CMK (cell line): ENCODE measurements around the gene FAM83C.

Experiments
- DNase-seq: peaks from one replicate; pipeline ENCODE4 v3.0.0-alpha.2; 2010; ENCODE audit warnings: low read depth

Gene FAM83C

DNA sequence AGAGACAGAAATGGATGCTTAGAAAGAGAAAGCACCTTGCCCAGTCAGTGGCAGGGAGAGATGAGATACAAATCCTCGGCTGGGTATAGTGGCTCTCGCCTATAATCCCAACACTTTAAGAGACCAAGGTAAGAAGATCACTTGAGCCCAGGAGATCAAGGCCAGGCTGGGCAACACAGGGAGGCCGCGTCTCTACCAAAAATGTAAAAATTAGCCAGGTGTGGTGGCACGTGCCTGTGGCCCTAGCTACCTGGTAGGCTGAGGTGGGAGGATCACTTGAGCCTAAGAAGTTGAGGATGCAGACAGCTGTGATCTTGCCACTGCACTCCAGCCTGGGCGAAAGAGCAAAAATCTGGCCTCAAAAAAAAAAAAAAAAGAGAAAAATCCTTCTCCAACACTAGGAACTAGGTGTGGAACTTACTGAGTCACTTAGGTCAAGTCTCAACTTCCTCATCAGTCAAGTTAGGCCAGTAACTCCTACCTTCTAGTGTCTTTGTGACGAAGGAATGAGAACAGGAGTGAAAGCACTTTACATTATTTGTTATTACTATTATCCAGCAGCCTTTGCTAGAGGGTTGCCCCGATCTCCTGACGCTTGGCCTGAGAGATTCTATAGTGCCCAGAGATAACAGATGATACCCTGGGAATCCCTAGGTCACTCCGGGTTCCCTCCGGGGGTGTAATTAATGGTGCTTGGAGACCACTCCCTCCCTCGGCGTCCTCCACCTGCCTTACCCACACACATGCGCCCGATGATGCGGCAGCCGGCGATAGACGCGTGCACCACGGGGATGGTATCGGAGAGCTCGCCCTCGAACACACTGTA is 8.6 kb downstream of the FAM83C start:
- no peak for DNase-seq

DNA sequence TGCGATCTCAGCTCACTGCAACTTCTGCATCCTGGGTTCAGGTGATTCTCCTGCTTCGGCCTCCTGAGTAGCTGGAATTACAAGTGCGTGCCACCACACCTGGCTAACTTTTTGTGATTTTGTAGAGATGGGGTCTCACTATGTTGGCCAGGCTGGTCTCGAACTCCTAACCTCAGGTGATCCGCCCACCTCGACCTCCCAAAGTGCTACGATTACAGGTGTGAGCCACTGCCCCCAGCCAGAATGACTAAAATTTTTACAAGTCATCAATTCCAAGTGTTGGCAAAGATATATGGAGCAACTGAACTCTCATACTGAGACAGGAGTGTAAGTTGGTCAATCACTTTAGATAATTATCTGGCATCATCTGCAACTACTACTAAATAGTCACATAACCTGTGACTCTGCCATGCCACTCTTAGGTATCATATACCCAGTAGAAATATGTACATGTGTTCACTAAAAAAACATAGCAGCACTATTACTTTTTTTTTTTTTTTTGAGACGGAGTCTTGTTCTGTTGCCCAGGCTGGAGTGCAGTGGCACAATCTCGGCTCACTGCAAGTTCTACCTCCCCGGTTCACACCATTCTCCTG is 10.6 kb downstream of the FAM83C start:
- no peak for DNase-seq

DNA sequence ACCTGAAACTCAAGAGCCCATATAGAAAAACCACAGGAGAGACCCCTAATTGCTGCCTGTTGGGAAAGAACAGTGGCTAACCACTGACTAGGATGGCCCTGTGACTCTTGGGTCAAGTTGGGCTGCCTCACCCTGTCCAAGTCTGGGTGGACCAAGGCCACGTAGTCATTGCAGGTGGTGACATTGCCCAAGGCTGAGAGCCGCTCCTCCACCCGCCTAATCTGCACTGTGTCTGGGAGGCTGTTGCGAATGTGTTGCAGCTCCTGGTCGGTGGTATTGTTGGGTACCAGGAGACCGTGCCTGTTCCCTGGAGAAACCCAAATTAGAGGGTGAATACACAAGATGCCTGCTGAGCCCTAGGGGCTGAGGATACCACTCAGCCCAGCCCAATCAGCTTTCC is 11.7 kb downstream of the FAM83C start:
- no peak for DNase-seq

DNA sequence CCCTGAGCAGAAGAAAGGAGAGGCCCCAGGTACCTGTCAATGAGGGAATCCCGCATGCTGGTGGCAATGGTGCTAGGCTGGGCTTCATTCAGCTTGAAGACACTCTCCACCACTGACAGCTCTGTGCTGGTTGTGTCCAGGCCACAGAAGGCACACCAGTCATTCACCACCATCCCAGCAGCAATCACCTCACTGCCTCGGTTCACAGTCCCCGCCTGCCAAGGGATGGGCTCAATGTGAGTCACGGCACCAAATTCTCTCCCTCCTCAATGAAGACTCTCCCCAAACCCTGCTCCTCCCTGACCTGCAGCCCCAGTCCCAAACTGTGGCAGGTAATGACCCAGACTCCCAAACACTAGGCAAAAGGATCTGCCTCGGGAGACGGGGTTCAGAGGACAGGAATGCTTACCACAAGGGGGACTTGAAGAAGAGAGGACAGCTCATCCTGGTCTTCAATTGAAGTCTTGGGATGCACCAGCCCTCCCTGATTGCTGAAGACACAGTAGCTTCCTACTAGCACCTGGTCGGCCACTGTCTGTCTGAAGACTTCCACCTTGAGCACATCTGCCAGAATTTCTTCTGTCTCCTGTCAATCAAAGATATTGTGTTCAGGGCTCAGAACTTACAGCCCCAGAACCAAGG is 12.6 kb downstream of the FAM83C start:
- no peak for DNase-seq

DNA sequence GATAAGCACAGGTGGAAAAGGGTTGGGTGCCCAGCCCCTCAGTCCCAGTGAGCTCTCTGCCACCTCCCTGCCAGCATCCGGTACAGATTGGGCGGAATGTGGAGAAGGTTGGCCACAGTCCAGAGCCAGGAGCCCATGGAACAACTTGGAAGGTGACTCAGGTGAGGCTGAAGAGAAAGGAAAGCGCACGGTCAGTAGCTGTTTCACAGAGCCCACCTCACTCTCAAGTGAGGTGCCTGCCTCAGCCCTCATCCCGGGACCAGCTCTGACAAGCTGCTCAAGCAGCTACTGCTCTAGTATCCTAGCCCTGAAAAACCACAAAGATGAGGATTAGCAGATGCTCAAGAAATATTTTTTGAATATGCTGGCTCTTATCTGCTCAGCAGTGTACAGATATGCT is 13.2 kb downstream of the FAM83C start:
- no peak for DNase-seq

DNA sequence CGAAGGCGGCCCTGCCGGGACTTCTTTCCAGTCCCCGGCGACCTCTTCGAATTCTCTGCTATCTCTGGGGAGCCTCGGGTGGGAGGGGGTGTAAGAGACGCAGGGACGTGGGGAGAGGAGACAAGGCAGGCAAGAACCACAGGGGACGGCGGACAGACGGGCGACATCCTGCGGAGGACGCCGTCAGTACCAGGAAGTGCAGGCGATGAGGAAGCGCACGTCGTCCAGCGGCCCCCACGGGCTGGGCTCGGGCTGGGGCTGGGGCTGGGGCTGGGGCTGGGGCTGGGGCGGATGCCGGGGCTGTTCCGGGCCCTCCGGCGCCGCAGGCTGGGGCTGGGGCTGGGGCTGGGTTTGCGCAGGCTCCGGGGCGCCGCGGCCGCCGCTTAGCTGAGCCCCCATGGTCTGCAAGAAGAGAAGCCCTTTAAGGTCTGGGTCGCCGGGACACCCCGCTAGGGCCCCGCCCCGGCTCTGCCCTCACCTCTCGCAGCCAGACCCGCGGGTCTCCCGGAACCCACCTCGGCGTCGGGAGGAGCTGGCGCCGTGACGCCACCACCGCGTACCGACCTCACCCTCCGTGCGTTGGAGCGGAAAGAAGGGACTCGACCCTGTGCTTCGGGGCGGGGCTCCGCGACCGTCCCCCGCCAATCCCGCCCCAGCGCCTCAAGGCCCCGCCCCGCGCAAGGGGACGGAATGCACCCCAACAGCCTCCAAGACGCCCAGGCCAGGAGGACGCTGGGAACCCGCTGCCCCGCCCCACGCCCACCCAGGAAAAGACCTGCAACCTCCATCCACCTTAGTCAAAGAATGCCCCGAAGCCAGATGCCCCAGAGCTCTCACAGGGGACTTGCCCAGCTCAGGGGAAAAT is 14.5 kb downstream of the FAM83C start, which contains the start of gene MMP24OS:
TSS of gene MMP24OS (minus strand) at position 592 of the 865 bp plus-strand sequence. CDS start at position 399, 193 bp downstream.
- DNase-seq: peak; percentile 85

DNA sequence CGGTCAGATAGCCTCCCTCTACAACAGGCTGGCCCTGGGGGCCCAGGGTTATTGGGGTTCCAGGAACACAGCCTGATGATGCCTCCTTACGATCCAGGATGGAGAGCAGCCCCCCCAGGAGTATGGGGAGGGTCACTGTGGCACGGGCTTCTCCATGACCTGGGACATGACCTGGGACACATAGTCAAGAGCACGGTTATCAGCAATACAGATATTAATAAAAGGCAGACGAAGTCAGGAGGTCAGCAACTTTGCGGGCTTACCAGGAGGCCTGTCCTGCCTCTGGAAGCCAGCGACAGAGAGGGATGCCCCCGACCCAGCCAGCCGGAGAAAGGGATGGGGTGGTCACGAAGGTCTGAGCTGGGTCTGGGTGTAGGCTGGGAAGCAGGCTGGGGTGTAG is 15.1 kb downstream of the FAM83C start:
- no peak for DNase-seq

DNA sequence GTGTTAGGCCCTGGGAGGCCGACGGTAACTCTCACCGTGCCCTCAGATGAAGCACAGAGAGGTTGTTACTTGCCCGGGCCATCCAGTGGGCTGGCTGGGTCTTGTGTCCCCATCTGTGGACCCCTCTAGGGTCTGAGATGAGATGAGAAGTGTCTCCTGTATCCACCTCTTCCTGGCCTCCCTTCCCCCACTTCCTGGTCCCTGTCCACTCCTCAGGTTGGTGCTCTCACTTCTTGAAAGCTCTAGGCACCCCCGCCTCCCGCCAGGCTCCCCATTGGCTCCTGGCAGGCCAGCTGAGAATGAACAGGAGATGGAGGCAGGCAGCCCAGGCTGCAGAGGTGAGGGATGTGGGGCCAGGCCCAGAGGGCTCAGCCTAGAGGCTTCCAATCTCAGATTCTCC is 15.8 kb downstream of the FAM83C start:
- DNase-seq: no peak

DNA sequence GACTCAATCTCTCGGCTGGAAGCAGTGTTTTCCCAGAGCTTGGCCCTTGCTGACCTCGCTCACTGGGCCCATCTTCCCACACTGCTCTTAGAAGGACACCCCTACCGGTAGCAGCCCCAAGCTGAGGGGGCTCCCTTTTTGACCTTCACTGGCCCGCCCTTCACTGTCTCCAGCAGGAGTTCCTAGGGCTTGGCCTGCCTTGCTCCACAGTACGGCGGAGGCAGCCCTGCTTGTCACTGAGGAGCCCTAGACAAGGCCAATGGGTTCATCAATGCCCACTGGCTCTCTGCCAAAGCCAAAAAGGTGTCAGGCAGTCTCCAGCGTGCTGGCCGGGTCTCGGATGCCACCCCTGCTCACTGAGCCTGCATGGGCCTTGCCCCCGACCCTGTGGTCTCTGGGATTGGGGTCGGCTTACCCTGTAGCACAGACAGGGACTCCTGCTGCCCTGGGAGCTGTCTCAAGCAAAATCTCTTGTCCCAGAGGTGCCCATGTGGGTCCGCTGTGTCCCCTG is 16.4 kb downstream of the FAM83C start:
- DNase-seq: no peak

DNA sequence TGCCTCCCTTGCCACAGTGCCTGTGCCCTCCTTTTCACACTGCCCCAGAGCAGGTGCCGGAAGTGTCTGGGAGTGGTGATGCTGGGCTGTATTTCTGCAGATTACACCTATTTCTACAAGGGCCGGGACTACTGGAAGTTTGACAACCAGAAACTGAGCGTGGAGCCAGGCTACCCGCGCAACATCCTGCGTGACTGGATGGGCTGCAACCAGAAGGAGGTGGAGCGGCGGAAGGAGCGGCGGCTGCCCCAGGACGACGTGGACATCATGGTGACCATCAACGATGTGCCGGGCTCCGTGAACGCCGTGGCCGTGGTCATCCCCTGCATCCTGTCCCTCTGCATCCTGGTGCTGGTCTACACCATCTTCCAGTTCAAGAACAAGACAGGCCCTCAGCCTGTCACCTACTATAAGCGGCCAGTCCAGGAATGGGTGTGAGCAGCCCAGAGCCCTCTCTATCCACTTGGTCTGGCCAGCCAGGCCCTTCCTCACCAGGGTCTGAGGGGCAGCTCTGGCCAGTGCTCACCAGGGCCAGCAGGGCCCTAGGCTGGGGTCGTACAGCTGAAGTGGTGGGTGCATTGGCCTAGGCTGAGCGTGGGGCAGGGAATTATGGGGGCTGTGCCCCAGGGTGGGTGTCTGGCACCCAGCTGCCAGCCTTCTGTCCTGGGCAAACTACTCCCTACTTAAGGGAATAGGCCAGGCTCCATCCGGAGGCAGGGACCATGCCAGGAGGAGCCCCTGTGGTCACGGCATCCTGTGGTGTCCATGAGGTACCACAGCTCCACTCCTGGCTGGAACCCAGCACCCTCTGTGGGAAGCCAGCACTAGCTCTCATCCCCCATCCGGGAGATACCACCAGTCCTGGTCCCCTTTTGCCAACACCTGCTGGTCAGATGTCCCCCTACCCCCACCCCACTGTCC is 17.8 kb downstream of the FAM83C start:
- DNase-seq: no peak

DNA sequence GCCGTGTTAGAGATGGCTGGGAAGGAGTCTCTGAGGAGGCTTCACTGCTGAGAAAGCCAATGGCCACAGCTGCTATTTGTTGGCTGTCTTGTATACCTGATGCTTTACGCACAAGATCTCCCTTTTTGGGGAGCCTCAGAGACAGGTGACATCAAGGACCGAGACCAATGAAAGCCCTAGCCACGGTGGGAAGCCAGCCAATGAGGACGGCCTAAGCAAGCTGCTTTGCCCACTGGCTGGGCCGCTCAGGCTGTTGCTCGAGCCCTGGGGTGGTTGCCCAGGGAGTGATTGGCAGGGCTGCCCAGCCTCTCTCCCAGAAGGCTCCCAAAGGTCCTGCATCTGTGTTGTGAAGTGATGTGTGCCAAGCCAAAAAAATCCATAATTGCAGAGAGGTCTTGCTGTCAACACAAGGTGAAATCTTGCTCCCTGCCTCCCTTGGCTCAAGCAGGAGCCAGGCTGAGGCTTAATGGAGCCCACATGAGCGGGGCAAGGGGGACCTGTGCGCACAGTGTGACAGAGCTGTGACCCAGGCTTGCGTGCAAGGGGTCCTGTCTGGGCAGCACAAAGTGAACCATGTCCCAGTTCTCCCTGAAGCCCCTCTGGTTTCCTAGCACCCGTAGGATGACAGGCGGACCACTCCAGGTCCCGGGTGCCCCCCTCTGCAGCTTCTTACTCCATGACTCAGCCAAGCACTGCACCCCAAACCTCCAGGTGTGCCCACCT is 18.6 kb downstream of the FAM83C start:
- no peak for DNase-seq

DNA sequence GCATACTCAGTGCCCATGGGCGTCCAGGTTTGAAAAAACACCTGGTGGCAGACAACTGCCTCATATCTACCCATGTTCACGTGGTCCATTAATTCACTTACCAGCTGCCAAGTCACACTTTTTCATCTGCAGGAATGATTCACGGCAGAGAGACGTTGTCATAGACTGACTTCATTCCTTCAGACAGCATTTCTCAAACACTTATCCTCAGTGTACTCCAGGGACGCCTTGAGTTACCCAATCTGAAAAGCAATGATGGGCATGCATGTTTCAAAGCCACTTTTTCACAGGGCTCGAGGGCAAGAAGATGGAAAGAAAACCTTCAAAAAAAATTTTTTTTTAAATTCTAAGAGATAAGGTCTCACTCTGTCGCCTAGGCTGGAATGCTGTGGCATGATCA is 20.3 kb downstream of the FAM83C start:
- no peak for DNase-seq

DNA sequence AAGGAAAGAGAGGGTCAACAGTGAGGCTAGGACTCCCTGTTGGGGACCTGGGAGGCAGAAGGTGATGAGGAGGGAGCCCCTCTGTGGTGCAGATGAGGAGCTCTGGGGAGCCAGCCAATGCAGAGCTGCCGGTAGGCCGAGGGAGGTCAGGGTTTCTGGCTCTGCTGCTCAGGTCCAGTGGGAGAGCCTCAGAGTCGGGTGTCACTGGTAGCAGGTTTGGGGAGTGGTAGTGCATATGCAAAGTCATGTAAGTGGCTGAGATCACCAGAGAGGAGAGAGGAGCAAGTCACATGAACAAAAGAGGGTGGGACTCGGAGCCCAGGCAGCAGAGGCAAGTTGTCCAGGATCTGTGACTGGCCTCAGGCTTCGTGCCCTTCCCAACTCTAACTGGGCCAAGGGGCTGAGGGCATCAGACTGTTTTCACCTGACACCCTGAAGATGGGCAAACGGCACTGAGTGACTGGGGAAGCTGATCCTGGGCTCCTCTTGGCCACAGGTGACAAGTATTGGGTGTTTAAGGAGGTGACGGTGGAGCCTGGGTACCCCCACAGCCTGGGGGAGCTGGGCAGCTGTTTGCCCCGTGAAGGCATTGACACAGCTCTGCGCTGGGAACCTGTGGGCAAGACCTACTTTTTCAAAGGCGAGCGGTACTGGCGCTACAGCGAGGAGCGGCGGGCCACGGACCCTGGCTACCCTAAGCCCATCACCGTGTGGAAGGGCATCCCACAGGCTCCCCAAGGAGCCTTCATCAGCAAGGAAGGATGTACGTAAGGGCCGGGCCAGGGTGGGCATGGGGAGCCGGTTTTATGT is 20.9 kb downstream of the FAM83C start:
- DNase-seq: no peak

DNA sequence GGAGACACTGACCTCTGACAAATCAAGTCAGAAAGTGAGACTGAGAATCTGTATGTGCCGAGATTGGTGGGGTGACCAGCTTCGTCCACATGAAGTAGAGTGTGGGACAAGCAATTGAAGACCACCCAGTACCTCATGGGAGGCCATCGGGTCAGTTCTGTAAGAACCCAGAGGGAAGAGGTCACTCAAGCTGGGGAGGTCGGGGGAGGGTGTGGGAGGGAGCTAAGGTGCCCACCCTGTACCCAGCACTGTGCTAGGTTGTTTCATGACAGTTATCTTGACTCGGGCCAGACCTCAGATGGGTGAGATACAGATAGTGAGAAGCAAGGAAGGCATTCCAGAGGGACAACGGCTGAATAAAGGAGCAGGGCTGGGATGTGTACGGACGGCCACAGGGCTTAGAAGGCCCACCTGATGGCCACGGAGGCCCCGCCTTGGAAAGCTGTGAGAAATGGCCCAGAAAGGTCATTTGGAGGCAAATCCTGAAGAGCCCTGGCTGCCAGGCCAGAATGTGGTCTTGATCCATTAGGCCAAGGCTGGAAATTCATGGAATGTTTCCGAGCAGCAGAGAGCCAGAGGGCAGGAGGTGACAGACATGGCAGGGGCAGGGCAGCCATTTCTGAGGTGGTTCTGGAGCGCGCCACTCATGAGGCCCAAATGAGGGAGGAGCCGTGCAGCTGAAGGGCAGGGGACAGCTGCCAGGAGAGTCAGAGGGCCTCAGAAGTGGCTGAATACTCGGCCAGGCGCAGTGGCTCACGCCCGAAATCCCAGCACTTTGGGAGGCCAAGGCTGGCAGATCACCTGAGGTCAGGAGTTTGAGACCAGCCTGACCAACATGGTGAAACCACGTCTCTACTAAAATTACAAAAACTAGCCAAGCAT is 22.0 kb downstream of the FAM83C start:
- DNase-seq: no peak

DNA sequence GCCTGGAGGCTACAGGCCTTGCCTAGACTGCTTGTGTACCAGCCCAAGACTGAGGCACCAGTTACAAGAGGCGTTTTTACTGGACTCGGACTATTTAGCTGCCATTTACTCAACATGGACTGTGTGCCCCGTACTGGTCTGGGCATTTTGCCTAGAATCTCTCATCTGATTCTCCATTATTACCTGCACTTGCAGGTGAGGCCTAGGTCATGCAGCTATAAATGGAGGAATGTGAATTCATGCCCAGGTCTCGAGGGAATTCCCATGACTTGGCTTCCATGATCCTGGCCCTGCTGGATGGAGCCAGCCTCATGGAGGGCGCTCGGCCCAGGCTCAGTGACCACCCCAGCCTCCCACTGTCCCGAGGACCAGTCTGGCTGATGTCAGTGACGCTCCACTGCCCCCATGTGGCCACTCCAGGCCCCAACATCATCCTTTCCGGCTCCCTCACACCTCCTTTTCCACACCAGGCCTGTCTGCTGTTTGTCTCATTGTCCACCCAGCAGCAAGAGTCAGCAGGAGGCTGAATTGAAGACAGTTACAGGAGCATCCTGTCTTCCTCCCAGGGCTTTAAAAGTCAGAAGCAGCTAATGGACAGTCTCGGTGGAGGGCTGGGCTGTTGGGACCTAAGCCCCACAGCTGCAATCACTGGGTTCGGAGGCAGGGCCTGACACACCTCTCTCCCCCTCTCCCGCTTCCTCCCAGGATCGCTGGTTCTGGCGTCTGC is 23.0 kb downstream of the FAM83C start:
- DNase-seq: no peak

DNA sequence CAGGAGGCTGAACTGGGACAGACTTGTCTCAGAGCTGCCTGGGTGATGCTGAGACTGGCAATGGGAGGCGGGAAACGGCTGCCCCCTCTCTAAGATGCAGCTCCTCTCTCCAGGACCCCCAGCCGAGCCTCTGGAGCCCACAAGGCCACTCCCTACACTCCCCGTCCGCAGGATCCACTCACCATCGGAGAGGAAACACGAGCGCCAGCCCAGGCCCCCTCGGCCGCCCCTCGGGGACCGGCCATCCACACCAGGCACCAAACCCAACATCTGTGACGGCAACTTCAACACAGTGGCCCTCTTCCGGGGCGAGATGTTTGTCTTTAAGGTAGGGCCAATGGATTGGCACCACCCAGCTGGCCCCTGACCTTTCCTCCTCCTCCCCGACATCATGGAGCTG is 25.1 kb downstream of the FAM83C start:
- no peak for DNase-seq

DNA sequence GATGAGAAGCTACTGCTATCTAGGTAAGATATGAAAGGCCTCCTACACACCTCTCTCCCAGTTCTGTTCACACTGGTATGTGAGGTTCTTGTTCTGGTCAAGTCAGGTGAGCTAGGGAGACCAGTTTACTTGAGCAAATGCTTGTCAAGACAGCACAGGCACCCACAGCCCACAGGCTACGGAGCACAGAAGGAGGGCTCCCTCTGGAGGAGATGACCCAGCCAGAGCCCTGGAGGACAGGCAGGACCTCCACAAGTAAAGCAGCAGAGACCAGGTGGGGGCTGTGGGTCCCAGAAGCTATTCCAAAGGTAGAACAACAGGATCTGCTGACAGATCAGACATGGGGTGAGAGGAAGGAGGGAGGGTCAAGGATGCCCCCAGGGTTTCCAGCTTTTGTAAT is 27.5 kb downstream of the FAM83C start:
- DNase-seq: no peak
